Fibroblast of villous mesenchyme (primary cell): ENCODE results near the gene TKT. TPM values are rescaled to one million over a fixed set of nuclear protein-coding genes. Genes with fewer than 3 reads are reported as not detected.

Experiments used
- DNase-seq: peaks from one replicate; pipeline ENCODE4 v3.0.0-alpha.2; 2010; ENCODE audit warnings: low read depth
- H3K4me3 ChIP-seq: 2 replicates; pipeline ENCODE4 v1.5.1; 2011; ENCODE audit warnings: low read depth, mild to moderate bottlenecking, low read length
- total RNA-seq: library from RNA; depleted of rRNA; stranded (reverse); fragments of >200 nt; gene quantifications from 2 replicates; pipeline ENCODE4 v1.2.3, GENCODE V29; 2012
- TF ChIP-seq, protein P1 (sequence below): IDR thresholded peaks from 2 replicates; pipeline ENCODE4 v1.5.1; 2012; ENCODE audit warnings: low read depth, mild to moderate bottlenecking, low read length; ENCODE audit not compliant: insufficient read depth

Gene TKT
- total RNA-seq, 1 donor, result 591 TPM

DNA sequence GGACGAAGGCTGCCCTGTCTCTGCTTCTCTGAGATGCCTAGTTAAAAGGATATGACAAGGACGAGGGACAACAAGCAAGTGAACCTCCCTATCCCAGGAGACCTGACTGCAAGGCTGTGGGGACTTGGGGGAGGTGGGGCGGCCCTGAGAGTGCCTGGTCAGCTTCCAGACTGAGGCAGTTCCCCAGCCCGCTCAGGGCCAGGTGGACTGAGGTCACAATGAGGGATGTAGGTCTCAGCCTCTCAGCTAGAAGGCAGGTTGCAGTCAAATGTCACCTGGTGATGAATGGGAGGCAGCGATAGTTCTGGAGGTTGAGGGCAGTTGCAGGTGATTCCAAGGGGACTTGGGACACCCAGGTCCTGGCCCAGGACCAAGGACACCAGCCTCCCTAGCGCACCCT lies 30.6 kb downstream of the TKT start:
- TF ChIP-seq, protein P1, sequence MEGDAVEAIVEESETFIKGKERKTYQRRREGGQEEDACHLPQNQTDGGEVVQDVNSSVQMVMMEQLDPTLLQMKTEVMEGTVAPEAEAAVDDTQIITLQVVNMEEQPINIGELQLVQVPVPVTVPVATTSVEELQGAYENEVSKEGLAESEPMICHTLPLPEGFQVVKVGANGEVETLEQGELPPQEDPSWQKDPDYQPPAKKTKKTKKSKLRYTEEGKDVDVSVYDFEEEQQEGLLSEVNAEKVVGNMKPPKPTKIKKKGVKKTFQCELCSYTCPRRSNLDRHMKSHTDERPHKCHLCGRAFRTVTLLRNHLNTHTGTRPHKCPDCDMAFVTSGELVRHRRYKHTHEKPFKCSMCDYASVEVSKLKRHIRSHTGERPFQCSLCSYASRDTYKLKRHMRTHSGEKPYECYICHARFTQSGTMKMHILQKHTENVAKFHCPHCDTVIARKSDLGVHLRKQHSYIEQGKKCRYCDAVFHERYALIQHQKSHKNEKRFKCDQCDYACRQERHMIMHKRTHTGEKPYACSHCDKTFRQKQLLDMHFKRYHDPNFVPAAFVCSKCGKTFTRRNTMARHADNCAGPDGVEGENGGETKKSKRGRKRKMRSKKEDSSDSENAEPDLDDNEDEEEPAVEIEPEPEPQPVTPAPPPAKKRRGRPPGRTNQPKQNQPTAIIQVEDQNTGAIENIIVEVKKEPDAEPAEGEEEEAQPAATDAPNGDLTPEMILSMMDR, result no peak
- no peak for DNase-seq
- H3K4me3 ChIP-seq, result no peak overlapping the region

DNA sequence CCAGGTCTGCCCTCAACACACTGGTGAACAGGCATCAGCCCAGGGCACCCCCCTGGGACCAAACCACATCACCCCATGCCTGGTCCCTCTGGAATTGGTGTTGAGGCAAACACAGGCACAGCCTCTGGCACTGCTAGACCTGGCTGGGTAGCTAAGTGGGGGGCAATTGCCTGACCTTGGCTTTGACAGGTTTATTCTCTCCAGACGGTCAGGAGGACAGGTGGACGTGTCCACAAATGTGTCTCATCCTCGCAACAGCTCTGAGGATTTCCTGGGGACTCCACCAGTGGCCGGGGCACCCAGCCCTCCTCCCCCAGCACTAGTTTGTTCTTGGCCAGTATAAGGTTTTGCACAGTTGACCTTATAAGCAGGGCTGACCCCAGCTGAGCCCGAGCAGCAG lies 31.3 kb downstream of the TKT start:
- TF ChIP-seq, protein P1, result no peak
- no peak overlapping the region for H3K4me3 ChIP-seq
- no peak for DNase-seq

DNA sequence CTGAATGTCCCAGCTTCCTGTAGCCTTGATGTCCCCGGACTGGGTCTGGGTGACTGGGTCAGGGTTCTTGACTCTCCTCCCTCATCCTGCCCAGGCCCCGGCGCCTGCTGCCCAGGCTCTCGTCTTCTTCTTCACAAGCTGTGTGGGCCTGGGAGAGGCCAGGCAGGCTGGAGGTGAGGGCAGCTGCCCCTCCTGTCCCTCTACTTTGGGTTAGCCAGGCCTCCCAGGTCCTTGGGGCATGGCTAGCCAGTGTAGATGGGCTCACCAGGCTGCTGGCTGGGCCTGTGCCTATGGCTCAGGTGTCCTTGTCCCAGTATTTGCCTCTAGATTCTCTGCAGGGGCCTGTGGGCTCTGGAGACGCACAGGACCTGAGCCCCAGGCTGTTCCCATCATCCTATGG lies 31.8 kb downstream of the TKT start:
- no peak for DNase-seq
- H3K4me3 ChIP-seq, result no peak overlapping the region
- TF ChIP-seq, protein P1, result no peak

DNA sequence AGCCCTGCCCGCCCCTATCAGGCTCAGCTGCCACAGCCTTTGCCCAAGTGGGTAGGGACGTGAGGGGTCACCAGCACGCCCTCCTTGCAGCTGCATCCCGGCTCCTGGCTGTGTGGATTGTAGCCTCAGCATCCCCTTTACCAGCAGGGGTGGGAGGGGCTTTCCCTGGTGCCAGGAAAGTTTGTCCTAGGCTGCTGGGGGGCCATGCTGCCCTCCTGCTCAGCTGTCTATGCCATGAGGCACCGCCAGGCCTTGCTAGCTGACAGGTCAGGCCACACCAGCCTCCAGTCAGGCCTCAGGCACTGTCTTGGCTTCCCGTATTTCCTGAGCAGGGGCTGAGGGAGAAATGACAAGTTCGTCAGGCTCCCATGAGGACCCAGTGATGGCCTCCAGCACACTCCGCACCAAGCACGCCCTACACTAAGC lies 32.3 kb downstream of the TKT start:
- no peak overlapping the region for H3K4me3 ChIP-seq
- no peak for DNase-seq
- TF ChIP-seq, protein P1, result no peak

DNA sequence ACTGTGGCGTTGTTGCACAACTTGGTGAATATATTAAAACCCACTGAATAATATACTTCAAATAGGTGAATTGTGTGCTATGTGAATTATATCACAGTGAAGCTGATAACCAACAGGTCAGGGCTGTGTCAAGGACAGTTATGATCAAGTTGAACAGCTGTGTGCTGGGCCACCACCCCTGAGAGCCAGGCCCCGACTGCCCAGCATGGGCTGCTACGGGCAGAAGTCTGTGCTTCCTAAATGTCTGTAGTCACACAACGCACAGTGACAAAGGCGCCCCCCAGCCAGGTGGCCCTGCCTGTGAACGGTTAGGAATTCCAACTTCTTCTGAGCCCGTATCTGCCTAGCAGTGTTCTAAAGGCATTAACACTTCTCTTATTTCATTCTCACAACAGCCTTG lies 32.8 kb downstream of the TKT start:
- H3K4me3 ChIP-seq, result no peak overlapping the region
- no peak for DNase-seq
- TF ChIP-seq, protein P1, result no peak

DNA sequence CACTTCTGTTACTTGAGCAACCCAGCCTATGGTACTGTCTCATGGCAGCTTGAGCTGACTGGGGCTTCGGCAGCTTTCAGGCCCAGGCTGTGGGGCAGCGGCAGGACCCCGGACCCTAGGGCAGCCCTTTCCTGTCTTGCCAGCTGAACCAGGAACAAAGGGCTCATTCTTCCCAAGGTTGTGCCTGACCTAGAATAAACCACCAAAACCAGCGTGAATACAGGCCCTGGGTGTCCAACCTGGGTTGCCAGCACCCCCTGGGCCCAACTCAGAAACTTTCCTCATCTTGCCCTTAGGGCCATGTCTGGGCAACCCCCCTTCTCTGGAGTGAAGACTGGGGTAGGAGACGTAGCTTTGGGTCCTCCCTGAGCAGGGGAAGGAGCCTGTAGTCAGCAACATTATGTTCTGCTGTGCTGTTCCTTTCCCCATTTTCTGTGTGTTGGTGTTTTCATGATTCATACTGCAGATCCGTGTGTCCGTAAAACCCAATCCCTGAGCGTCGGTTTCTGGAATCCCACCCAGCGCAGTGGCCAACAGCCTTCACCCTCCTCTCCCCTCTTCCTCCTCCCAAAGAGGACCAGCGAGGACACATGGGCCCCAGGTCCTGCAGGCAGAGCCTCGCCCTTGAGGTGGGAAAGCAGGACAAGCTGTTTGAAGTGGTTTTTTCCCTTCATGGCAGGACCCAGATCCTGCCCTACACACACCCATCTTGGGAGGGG lies 33.5 kb downstream of the TKT start:
- DNase-seq, result no peak
- TF ChIP-seq, protein P1, result no peak
- H3K4me3 ChIP-seq, result no peak overlapping the region

DNA sequence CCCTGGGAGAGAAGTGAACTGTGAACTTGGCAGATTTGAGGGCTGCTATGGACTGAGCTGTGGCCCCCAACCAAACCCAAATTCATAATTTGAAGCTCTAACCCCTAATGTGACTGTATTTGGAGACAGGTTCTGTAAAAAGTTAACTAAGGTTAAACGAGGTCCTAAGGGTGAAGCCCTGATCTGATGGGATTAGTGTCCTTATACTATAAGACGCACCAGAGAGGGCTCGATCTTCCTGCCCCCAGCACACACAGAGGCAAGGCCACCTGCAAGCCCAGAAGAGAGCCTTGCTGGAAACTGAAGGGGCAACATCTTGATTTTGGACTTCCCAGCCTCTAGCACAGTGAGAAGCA lies 34.0 kb downstream of the TKT start:
- no peak overlapping the region for H3K4me3 ChIP-seq
- TF ChIP-seq, protein P1, result no peak
- DNase-seq, result no peak
